GM12878 (cell line): ENCODE data around the gene NKAIN2.

Experiments used
- BCL11A ChIP-seq: IDR thresholded peaks from 2 replicates; pipeline ENCODE4 v1.6.1; 2011; ENCODE audit warnings: low read depth, low read length
- CTCF ChIP-seq, 3 experiments: IDR thresholded peaks in 2 of 3; conservative IDR thresholded peaks in 1 of 3; 2 replicates each; pipeline ENCODE4 v1.5.1; 2011; ENCODE audit warnings: low read depth in 3 of 3, low read length in 3 of 3, mild to moderate bottlenecking in 3 of 3, control low read depth in 2 of 3, moderate library complexity in 2 of 3, inconsistent platforms in 1 of 3, mixed read lengths in 1 of 3; ENCODE audit not compliant: control insufficient read depth in 2 of 3, insufficient read depth in 1 of 3; ENCODE audit errors: extremely low read depth in 1 of 3
- EGR1 ChIP-seq, 2 experiments: IDR thresholded peaks; 1 replicate in 1 of 2; 2 replicates in 1 of 2; pipeline ENCODE4 v1.6.1; 2011 to 2012; ENCODE audit warnings: low read depth in 2 of 2, low read length in 2 of 2, borderline replicate concordance in 1 of 2, mild to moderate bottlenecking in 1 of 2, moderate library complexity in 1 of 2
- ELK1 ChIP-seq: IDR thresholded peaks from 2 replicates; pipeline ENCODE4 v1.6.1; 2012; ENCODE audit warnings: low read depth, low read length, improper control_type of control experiment
- FOXK2 ChIP-seq: fragments of 450-650 bp; IDR thresholded peaks from 2 replicates; pipeline ENCODE4 v1.6.1; 2017; ENCODE audit warnings: mild to moderate bottlenecking, moderate library complexity
- GABPA ChIP-seq: IDR thresholded peaks from 2 replicates; pipeline ENCODE4 v1.6.1; 2014; ENCODE audit warnings: antibody characterized with exemption, low read depth, mild to moderate bottlenecking, inconsistent platforms
- MAX ChIP-seq: IDR thresholded peaks from 2 replicates; pipeline ENCODE4 v1.6.1; 2012; ENCODE audit warnings: low read depth, low read length, improper control_type of control experiment
- PBX3 ChIP-seq: IDR thresholded peaks from 2 replicates; pipeline ENCODE4 v1.6.1; 2011; ENCODE audit warnings: mild to moderate bottlenecking, low read depth, low read length, moderate library complexity; ENCODE audit not compliant: insufficient replicate concordance
- POLR2AphosphoS5 ChIP-seq: IDR thresholded peaks from 2 replicates; pipeline ENCODE4 v1.6.1; 2011; ENCODE audit warnings: mild to moderate bottlenecking, low read length, inconsistent platforms
- STAT1 ChIP-seq: fragments of 450-650 bp; conservative IDR thresholded peaks from 2 replicates; pipeline ENCODE4 v1.6.1; 2014; ENCODE audit warnings: antibody characterized with exemption, mild to moderate bottlenecking

GRCh38 chr6:124557873-124558272 is 754.2 kb downstream of the NKAIN2 start:
- TF ChIP-seq ELK1 (no peak), PBX3 (no peak), STAT1 (no peak), BCL11A (no peak), CTCF (IDR thresholded peaks at IDR 0.05 in 2 of 3, conservative IDR thresholded peaks at IDR 0.05 in 1 of 3; ENCODE audit: control insufficient read depth in 2 of 3, extremely low read depth in 1 of 3, insufficient read depth in 1 of 3, low read depth in 3 of 3, low read length in 3 of 3) (no peak), MAX (no peak), FOXK2 (no peak), GABPA (no peak), EGR1 (IDR thresholded peaks at IDR 0.05; ENCODE audit: borderline replicate concordance in 1 of 2, low read depth in 2 of 2, low read length in 2 of 2) (no peak), POLR2AphosphoS5 (no peak)
